WERI-Rb-1 (cell line): ENCODE measurements around the gene SNF8.

Source experiments
- DNase-seq: peaks from one replicate; pipeline ENCODE4 v3.0.0-alpha.2; 2020
- H3K27ac ChIP-seq: fragments of 250-450 bp; sonication (Bioruptor Pico); 2 replicates; pipeline ENCODE4 v1.5.1; 2020; ENCODE audit warnings: mild to moderate bottlenecking, moderate library complexity
- H3K27me3 ChIP-seq: fragments of 250-450 bp; sonication (Bioruptor Pico); 2 replicates; pipeline ENCODE4 v1.5.1; 2021; ENCODE audit warnings: mild to moderate bottlenecking, low read depth, moderate library complexity; ENCODE audit not compliant: insufficient read depth, severe bottlenecking
- H3K36me3 ChIP-seq: fragments of 250-450 bp; sonication (Bioruptor Pico); 2 replicates; pipeline ENCODE4 v1.5.1; 2020; ENCODE audit warnings: mild to moderate bottlenecking, moderate library complexity
- H3K4me3 ChIP-seq: 2 replicates; pipeline ENCODE4 v1.5.1; 2011; ENCODE audit warnings: low read depth, mild to moderate bottlenecking, control low read depth, low read length
- H3K9me3 ChIP-seq: fragments of 250-450 bp; sonication (Bioruptor Pico); 2 replicates; pipeline ENCODE4 v1.5.1; 2021; ENCODE audit warnings: mild to moderate bottlenecking, moderate library complexity; ENCODE audit not compliant: severe bottlenecking
- TF ChIP-seq, protein P1 (sequence below): IDR thresholded peaks from 2 replicates; pipeline ENCODE4 v1.5.1; 2011; ENCODE audit warnings: low read depth, mild to moderate bottlenecking, control low read depth, inconsistent platforms, low read length

Gene SNF8

DNA sequence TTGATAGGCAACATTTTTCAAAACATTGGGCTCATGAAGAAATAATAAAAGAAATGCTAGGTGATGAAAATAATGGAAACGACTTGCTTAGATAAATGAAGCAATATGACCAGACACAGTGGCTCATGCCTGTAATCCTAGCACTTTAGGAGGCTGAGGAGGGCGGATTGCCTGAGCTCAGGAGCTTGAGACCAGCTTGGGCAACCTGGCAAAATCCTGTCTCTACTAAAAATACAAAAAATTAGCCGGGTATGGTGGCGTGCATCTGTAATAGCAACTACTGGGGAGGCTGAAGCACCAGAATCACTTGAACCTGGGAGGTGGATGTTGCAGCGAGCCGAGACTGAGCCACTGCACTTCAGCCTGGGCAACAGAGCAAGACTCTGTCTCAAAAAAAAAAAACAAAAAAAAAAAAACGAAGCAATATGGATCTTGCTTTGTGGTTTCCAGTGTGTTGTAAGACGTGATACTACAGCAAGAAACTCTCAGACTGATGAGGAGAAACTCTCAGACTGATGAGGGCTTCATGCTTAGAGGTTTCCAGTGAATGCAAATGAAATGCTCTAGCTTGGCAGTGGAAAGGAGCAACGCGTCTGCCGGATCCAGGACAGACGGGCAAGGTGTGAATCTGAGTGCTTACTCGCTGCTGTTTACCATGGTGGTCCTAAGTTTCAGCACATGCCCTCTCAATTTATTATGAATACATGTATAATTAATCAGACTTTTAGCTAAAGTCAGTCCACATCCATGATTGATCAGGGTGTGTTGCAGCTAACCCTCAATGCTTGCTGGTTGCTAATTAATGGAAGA lies 41.0 kb upstream of the SNF8 start:
- TF ChIP-seq, protein P1, sequence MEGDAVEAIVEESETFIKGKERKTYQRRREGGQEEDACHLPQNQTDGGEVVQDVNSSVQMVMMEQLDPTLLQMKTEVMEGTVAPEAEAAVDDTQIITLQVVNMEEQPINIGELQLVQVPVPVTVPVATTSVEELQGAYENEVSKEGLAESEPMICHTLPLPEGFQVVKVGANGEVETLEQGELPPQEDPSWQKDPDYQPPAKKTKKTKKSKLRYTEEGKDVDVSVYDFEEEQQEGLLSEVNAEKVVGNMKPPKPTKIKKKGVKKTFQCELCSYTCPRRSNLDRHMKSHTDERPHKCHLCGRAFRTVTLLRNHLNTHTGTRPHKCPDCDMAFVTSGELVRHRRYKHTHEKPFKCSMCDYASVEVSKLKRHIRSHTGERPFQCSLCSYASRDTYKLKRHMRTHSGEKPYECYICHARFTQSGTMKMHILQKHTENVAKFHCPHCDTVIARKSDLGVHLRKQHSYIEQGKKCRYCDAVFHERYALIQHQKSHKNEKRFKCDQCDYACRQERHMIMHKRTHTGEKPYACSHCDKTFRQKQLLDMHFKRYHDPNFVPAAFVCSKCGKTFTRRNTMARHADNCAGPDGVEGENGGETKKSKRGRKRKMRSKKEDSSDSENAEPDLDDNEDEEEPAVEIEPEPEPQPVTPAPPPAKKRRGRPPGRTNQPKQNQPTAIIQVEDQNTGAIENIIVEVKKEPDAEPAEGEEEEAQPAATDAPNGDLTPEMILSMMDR = no peak
- H3K27me3 ChIP-seq = no peaks in the 10 kb centered on the region

DNA sequence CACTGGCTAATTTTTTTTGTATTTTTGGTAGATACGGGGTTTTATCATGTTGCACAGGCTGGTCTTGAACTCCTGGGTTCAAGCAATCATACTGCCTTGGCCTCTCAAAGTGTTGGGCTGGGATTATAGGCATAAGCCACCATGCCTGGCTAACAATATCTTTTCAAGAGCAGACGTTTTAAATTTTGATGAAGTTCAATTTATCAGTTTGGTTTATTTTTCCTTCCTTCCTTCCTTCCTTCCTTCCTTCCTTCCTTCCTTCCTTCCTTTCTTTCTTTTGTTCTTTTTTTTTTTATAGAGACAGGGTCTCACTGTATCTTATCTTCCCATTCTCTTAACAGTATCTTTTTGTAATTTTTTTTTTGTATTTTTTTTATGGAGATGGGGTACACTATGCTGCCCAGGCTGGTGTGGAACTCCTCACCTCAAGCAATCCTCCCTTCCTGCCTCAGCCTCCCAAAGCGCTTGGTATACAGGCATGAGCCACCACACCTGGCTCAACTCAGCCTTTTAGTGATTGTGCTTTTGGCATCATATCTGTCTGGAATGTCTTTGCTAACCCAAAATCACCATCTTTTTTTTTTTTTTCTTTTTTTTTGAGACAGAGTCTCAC lies 37.4 kb upstream of the SNF8 start:
- TF ChIP-seq, protein P1 = no peak
- DNase-seq = no peak
- no peak overlapping the region for H3K27ac ChIP-seq

More for the DNA sequence above, 41.0 kb upstream of the SNF8 start:
- DNase-seq = no peak
- H3K4me3 ChIP-seq = no peak overlapping the region
- no peak overlapping the region for H3K27ac ChIP-seq
- H3K36me3 ChIP-seq = no peaks in the 10 kb centered on the region
- peaks cover 6% of the 10 kb centered on the region for H3K9me3 ChIP-seq

DNA sequence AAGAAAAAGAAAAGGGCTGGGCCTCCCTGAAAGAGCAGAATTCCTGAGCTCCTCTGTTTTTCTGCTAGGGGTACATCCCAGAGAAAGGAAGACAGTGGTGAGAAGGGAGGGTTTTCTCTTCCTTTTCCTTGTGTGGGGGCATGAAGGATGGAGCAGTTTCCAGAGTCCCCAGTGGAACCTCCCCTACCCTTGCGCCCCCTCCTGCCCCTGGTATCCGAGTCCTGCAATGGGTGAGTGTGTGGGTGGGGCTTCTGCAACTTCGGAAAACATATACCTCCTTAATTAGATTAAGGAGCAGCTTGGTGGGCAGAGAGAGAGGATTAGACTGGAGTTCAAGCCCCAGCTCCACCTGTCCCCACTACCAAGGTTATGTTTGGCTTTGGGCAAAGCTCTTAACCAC lies 29.2 kb upstream of the SNF8 start:
- DNase-seq = peak; percentile 94

More for the DNA sequence above, 37.4 kb upstream of the SNF8 start:
- H3K4me3 ChIP-seq = no peak overlapping the region
- H3K27me3 ChIP-seq = no peaks in the 10 kb centered on the region
- peaks cover 10% of the 10 kb centered on the region for H3K9me3 ChIP-seq
- no peaks in the 10 kb centered on the region for H3K36me3 ChIP-seq

DNA sequence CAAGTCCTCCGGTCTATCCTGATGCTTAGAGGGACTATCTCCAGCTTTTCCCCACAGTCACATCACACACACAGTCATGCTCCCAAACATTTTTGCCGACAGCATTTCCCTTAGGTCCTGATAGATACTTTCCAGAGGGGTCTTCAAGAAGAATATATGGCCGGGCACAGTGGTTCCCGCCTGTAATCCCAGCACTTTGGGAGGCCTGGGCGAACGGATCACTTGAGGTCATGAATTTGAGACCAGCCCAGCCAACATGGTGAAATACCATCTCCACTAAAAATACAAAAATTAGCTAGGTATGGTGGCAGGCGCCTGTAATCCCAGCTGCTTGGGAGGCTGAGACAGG lies 28.1 kb upstream of the SNF8 start:
- Histone ChIP-seq H3K4me3 (no peak overlapping the region), H3K36me3 (no peaks in the 10 kb centered on the region), H3K27me3 (no peaks in the 10 kb centered on the region), H3K9me3 (no peaks in the 10 kb centered on the region), H3K27ac (peak overlapping the region; percentile 94)
- no peak for DNase-seq
- TF ChIP-seq, protein P1 = no peak

More for the DNA sequence above, 29.2 kb upstream of the SNF8 start:
- peak overlapping the region; percentile 94 for H3K27ac ChIP-seq
- TF ChIP-seq, protein P1 = no peak
- no peaks in the 10 kb centered on the region for H3K36me3 ChIP-seq
- H3K4me3 ChIP-seq = no peak overlapping the region
- H3K27me3 ChIP-seq = no peaks in the 10 kb centered on the region
- peaks cover 3% of the 10 kb centered on the region for H3K9me3 ChIP-seq

DNA sequence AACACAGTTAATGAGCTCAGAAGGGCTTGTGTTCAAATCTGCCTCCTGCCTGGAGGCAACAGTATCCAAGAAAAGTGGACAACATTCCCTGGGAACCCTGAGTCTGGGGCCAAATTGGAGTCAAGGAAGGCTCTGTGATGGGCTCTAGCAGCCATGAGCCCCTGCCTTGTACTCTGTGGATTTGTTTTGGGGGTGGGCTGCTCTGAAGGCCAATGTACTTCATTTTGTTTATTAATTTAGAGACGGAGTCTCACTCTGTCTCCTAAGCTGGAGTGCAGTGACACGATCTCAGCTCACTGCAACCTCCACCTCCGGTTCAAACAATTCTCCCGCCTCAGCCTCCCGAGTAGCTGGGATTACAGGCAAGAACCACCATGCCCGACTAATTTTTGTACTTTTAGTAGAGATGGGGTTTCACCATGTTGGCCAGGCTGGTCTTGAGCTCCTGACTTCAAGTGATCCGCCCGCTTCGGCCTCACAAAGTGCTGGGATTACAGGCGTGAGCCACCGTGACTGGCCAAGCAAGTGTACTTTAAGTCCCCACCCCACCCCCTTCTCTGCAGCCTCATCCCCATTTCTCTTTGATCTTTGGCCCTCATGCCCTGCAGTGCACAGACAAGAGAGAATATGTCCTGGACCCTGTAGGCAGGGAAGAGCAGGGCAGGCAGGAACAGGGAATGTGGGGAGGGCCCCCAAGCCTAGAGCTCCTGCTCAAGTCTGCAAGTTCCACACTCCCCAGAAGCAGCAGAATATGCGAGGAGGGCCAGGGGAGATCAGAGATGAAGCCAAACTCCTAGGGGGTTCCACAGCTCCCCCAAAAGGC lies 26.4 kb upstream of the SNF8 start:
- peak; percentile 86 for DNase-seq
- Histone ChIP-seq H3K36me3 (no peaks in the 10 kb centered on the region), H3K27ac (peak overlapping the region; percentile 94), H3K27me3 (no peaks in the 10 kb centered on the region), H3K9me3 (no peaks in the 10 kb centered on the region), H3K4me3 (no peak overlapping the region)
- TF ChIP-seq, protein P1 = no peak
